ENCODE measurements around the gene EXOC3.
"Not testable (repeated sequence)": the region's sequence is repeated elsewhere in the genome, so short reads cannot be mapped to it uniquely, and the experiment has no call there.

Gene EXOC3

GRCh38 chr5:504326-505154 lies 61.6 kb downstream of the EXOC3 start:
- H3K4me3 ChIP-seq (ENCODE audit: control insufficient read depth, low read depth, low read length), result no peak overlapping the region
- TF ChIP-seq, protein P1, sequence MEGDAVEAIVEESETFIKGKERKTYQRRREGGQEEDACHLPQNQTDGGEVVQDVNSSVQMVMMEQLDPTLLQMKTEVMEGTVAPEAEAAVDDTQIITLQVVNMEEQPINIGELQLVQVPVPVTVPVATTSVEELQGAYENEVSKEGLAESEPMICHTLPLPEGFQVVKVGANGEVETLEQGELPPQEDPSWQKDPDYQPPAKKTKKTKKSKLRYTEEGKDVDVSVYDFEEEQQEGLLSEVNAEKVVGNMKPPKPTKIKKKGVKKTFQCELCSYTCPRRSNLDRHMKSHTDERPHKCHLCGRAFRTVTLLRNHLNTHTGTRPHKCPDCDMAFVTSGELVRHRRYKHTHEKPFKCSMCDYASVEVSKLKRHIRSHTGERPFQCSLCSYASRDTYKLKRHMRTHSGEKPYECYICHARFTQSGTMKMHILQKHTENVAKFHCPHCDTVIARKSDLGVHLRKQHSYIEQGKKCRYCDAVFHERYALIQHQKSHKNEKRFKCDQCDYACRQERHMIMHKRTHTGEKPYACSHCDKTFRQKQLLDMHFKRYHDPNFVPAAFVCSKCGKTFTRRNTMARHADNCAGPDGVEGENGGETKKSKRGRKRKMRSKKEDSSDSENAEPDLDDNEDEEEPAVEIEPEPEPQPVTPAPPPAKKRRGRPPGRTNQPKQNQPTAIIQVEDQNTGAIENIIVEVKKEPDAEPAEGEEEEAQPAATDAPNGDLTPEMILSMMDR (conservative IDR thresholded peaks at IDR 0.05; ENCODE audit: control insufficient read depth, insufficient read depth, low read depth, low read length), result no peak
- no peak for DNase-seq (ENCODE audit: low read depth)

DNA sequence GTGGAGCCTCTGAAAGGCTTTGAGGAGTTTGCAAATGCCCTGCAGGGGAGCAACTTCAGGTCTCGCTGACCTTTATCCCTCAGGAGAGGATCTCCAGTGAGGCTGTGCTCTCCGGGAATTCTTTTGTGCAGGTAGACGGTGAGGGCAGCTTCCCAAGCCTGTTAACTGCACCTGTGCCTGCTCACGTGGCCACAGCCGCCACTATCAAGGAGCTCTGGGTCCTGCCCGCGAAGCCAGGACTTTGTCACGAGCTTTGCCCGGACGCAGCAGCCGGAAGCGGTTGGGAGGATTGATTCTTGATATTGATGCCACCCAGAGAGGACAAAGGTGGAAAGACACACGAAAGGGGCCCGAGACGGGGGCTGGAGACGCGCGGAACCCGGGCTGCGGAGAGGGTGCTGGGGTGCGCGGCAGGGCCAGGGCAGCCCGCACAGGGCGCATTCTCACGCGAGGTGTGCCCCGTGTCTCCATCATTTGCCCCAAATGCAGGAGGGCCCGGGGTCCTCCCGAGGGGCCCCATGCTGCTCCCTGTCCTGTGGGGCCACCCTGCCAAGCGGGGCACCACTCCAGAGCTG lies 63.1 kb downstream of the EXOC3 start:
- DNase-seq (ENCODE audit: low read depth), result no peak
- no peak overlapping the region for H3K4me3 ChIP-seq (ENCODE audit: control insufficient read depth, low read depth, low read length)
- TF ChIP-seq, protein P1 (conservative IDR thresholded peaks at IDR 0.05; ENCODE audit: control insufficient read depth, insufficient read depth, low read depth, low read length), result no peak

GRCh38 chr5:507986-508575 lies 65.1 kb downstream of the EXOC3 start:
- not testable (repeated sequence) for H3K4me3 ChIP-seq (ENCODE audit: control insufficient read depth, low read depth, low read length); DNase-seq (ENCODE audit: low read depth)

DNA sequence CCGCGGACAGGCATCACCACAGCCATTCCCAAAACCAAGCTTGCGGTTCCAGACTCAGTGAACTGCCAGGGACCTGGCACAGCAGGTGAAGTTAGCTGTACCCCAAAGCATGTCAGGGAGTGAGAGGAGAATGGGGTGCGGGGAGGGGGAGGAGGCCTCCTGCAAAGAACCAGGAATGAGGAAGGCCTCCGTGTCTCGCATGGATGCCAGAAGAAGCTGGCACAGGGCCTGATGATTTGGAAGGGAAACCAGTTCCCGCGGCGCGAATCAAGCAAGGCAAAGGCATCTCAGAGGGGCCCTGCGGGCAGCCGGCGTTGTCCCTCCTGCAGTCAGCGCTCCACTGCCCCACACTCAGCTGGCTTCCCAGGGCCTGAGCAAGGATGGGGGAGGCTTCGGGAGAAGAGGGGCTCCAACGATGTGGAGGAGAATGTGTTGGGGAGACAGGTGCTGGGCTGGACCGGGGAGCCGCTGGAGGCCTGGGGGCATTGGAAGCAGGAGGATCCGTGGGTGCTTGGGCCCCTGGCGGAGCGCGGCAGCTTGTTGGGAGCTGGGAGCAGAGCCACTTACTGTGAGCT lies 66.7 kb downstream of the EXOC3 start:
- TF ChIP-seq, protein P1 (conservative IDR thresholded peaks at IDR 0.05; ENCODE audit: control insufficient read depth, insufficient read depth, low read depth, low read length), result no peak
- no peak for DNase-seq (ENCODE audit: low read depth)
- H3K4me3 ChIP-seq (ENCODE audit: control insufficient read depth, low read depth, low read length), result no peak overlapping the region

GRCh38 chr5:510521-510920 lies 67.5 kb downstream of the EXOC3 start:
- DNase-seq (ENCODE audit: low read depth), result no peak
- TF ChIP-seq, protein P1 (conservative IDR thresholded peaks at IDR 0.05; ENCODE audit: control insufficient read depth, insufficient read depth, low read depth, low read length), result no peak
- H3K4me3 ChIP-seq (ENCODE audit: control insufficient read depth, low read depth, low read length), result no peak overlapping the region

GRCh38 chr5:511476-511875 lies 68.5 kb downstream of the EXOC3 start:
- TF ChIP-seq, protein P1 (conservative IDR thresholded peaks at IDR 0.05; ENCODE audit: control insufficient read depth, insufficient read depth, low read depth, low read length), result no peak
- no peak for DNase-seq (ENCODE audit: low read depth)
- H3K4me3 ChIP-seq (ENCODE audit: control insufficient read depth, low read depth, low read length), result no peak overlapping the region

All from fibroblast of mammary gland (primary cell).